Measurements from ENCODE around the gene EID3.

Gene EID3

GRCh38 chr12:104353012-104353981 is 49.8 kb downstream of the EID3 start:
- Histone ChIP-seq H3K27me3 (ENCODE audit: insufficient read depth, low read length) (no peaks in the 10 kb centered on the region), H3K36me3 (ENCODE audit: insufficient read depth, low read length) (peaks cover 26% of the 10 kb centered on the region), H3K4me1 (ENCODE audit: insufficient read depth, low read length) (peaks cover 4% of the 10 kb centered on the region), H2AFZ (ENCODE audit: low read depth, low read length) (no peak overlapping the region), H3K9me3 (ENCODE audit: low read length) (no peaks in the 10 kb centered on the region), H3K4me3 (ENCODE audit: low read length) (no peak overlapping the region)

- Histone ChIP-seq H3K4me3 (ENCODE audit: low read length) (no peak overlapping the region), H3K36me3 (ENCODE audit: insufficient read depth, low read length) (peaks cover 17% of the 10 kb centered on the region), H3K9me3 (ENCODE audit: low read length) (no peaks in the 10 kb centered on the region), H3K27me3 (ENCODE audit: insufficient read depth, low read length) (no peaks in the 10 kb centered on the region), H3K4me1 (ENCODE audit: insufficient read depth, low read length) (peaks cover 4% of the 10 kb centered on the region), H2AFZ (ENCODE audit: low read depth, low read length) (no peak overlapping the region)
These were observed 50.8 kb downstream of the EID3 start for GRCh38 chr12:104354167-104354867.

All from neuron (in vitro differentiated cells).